Measurements from ENCODE around the gene XPOT. TPM values are rescaled to one million over a fixed set of nuclear protein-coding genes. Genes with fewer than 3 reads are reported as not detected.

Gene XPOT
- total RNA-seq, 3 donors from 2014 or later = 18.3 to 43.5 (median 29.6) TPM

DNA sequence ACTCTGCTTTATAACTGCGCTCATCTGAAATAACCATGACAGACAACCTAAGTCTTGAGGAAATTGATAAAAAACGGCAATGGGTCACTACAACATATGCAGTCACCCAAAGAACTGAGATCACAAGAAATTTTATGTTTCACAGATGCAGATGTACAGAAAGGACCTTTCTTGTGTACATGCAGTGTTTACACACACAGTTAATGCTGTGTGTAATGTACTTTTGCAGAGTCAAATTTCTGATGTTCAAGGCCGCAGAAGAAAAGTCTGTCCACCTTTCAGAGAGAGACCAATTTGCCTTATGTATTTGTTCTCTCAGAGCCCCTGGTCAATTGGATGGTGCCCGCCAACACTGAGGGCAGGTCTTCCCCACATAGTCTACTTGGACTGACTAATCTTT is 24.8 kb downstream of the XPOT start:
- no peak for DNase-seq
- intact Hi-C loops (cut with DNase I, micrococcal nuclease) = no loop called here
- TF ChIP-seq, protein P1, sequence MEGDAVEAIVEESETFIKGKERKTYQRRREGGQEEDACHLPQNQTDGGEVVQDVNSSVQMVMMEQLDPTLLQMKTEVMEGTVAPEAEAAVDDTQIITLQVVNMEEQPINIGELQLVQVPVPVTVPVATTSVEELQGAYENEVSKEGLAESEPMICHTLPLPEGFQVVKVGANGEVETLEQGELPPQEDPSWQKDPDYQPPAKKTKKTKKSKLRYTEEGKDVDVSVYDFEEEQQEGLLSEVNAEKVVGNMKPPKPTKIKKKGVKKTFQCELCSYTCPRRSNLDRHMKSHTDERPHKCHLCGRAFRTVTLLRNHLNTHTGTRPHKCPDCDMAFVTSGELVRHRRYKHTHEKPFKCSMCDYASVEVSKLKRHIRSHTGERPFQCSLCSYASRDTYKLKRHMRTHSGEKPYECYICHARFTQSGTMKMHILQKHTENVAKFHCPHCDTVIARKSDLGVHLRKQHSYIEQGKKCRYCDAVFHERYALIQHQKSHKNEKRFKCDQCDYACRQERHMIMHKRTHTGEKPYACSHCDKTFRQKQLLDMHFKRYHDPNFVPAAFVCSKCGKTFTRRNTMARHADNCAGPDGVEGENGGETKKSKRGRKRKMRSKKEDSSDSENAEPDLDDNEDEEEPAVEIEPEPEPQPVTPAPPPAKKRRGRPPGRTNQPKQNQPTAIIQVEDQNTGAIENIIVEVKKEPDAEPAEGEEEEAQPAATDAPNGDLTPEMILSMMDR (IDR thresholded peaks at IDR 0.05) = no peak

DNA sequence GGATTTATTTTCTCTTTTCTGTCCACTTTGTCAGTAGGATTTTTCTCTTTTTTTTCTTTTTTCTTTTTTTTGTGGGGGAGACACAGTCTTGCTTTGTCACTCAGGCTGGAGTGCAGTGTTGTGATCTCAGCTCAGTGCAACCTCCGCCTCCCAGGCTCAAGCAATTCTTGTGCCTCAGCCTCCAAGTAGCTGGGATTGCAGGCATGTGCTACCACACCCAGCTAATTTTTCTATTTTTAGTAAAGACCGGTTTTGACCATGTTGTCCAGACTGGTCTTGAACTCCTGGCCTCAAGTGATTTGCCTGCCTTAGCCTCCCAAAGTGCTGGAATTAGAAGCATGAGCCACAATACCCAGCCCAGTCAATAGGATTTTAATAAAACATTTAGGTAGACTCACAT is 26.7 kb downstream of the XPOT start:
- intact Hi-C loops (cut with DNase I, micrococcal nuclease) = no loop called here

More for the DNA sequence above, 24.8 kb downstream of the XPOT start:
- Histone ChIP-seq H3K36me3 (ENCODE audit: low read depth) (peaks cover 25% of the 10 kb centered on the region), H3K4me1 (ENCODE audit: low read depth) (no peaks in the 10 kb centered on the region), H3K4me3 (no peak overlapping the region), H3K9me3 (no peaks in the 10 kb centered on the region)
- no peak for ATAC-seq

GRCh38 chr12:64431791-64432190 is 27.6 kb downstream of the XPOT start:
- no peaks in the 10 kb centered on the region for H3K9me3 ChIP-seq
- DNase-seq (no peak), ATAC-seq (no peak)
- TF ChIP-seq, protein P1 (IDR thresholded peaks at IDR 0.05) = no peak
- intact Hi-C loops (cut with DNase I, micrococcal nuclease) = no loop called here
- no peak overlapping the region for H3K4me3 ChIP-seq
- H3K4me1 ChIP-seq (ENCODE audit: low read depth) = no peaks in the 10 kb centered on the region
- peaks cover 5% of the 10 kb centered on the region for H3K36me3 ChIP-seq (ENCODE audit: low read depth)

More for the DNA sequence above, 26.7 kb downstream of the XPOT start:
- no peaks in the 10 kb centered on the region for H3K4me1 ChIP-seq (ENCODE audit: low read depth)
- DNase-seq (no peak), ATAC-seq (no peak)
- H3K9me3 ChIP-seq = no peaks in the 10 kb centered on the region
- TF ChIP-seq, protein P1 (IDR thresholded peaks at IDR 0.05) = no peak
- H3K36me3 ChIP-seq (ENCODE audit: low read depth) = peaks cover 6% of the 10 kb centered on the region
- no peak overlapping the region for H3K4me3 ChIP-seq

DNA sequence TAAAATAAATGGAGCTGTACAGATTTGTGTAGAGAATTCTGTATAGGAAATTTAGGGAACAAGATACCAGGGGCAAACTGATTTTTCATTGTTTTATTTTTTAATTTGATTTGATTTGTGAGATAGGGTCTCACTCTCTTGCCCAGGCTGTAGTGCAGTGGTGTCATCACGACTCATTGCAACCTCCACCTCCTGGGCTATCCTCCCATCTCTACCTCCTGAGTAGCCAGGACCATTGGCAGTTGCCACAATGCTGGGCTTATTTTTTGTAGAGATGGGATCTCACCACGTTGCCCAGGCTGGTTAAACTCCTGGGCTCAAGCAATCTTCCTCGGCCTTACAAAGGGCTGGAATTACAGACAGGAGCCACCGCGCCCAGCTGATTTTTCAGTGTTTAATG is 29.7 kb downstream of the XPOT start:
- H3K36me3 ChIP-seq (ENCODE audit: low read depth) = peaks cover 9% of the 10 kb centered on the region

DNA sequence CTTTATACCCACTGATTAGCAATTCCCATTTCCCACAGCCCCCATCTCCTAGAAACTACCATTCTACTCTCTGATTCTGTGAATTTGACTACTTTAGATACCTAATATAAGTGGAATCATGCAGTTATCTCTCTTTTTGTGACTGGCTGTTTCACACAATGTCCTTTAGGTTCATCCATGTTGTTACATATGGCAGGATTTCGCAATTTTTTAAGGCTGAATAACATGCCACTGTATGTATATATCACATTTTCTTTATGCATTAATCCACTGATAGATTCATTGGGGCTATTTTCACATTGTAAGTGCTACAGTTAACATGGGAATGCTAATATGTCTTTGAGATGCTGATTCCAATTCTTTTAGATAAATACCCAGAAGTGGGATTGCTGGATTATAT is 35.9 kb downstream of the XPOT start:
- DNase-seq (no peak), ATAC-seq (no peak)
- Histone ChIP-seq H3K4me1 (ENCODE audit: low read depth) (no peaks in the 10 kb centered on the region), H3K36me3 (ENCODE audit: low read depth) (peaks cover 8% of the 10 kb centered on the region), H3K9me3 (no peaks in the 10 kb centered on the region), H3K4me3 (no peak overlapping the region)
- TF ChIP-seq, protein P1 (IDR thresholded peaks at IDR 0.05) = no peak
- intact Hi-C loops (cut with DNase I, micrococcal nuclease) = no loop called here

More for the DNA sequence above, 29.7 kb downstream of the XPOT start:
- TF ChIP-seq, protein P1 (IDR thresholded peaks at IDR 0.05) = no peak
- intact Hi-C loops (cut with DNase I, micrococcal nuclease) = no loop called here
- DNase-seq = no peak
- Histone ChIP-seq H3K4me1 (ENCODE audit: low read depth) (no peaks in the 10 kb centered on the region), H3K9me3 (no peaks in the 10 kb centered on the region), H3K4me3 (no peak overlapping the region)
- no peak for ATAC-seq

GRCh38 chr12:64445490-64445889 is 41.3 kb downstream of the XPOT start:
- Histone ChIP-seq H3K4me3 (no peak overlapping the region), H3K36me3 (ENCODE audit: low read depth) (no peaks in the 10 kb centered on the region), H3K9me3 (no peaks in the 10 kb centered on the region), H3K4me1 (ENCODE audit: low read depth) (no peaks in the 10 kb centered on the region)
- ATAC-seq (no peak), DNase-seq (no peak)
- intact Hi-C loops (cut with DNase I, micrococcal nuclease) = no loop called here
- TF ChIP-seq, protein P1 (IDR thresholded peaks at IDR 0.05) = no peak

Data from mucosa of descending colon (tissue), 3 donors.